H9 (cell line): ENCODE data around the gene CCL13. TPM values are rescaled to one million over a fixed set of nuclear protein-coding genes. Genes with fewer than 3 reads are reported as not detected.

Experiments
- DNase-seq: peaks from one replicate; pipeline ENCODE4 v3.0.0-alpha.2; 2017
- H2AFZ ChIP-seq: one replicate; pipeline ENCODE4 v1.6.1; 2013; ENCODE audit warnings: mild to moderate bottlenecking, low read length, control low read depth, moderate library complexity
- H2AK5ac ChIP-seq: 2 replicates; pipeline ENCODE4 v1.6.1; 2013; ENCODE audit warnings: low read length, control low read depth, mixed read lengths; ENCODE audit not compliant: insufficient read length
- H2BK120ac ChIP-seq: one replicate; pipeline ENCODE4 v1.6.1; 2013; ENCODE audit warnings: low read depth, mild to moderate bottlenecking, low read length, control low read depth, inconsistent platforms; ENCODE audit not compliant: poor library complexity, severe bottlenecking
- H2BK12ac ChIP-seq: 2 replicates; pipeline ENCODE4 v1.6.1; 2013; ENCODE audit warnings: low read length, control low read depth, mixed read lengths, low read depth; ENCODE audit not compliant: insufficient read length
- H2BK15ac ChIP-seq: 2 replicates; pipeline ENCODE4 v1.6.1; 2013; ENCODE audit warnings: low read depth, low read length, control low read depth
- H2BK20ac ChIP-seq: one replicate; pipeline ENCODE4 v1.6.1; 2013; ENCODE audit warnings: low read depth, mild to moderate bottlenecking, low read length, control low read depth, inconsistent platforms; ENCODE audit not compliant: poor library complexity, severe bottlenecking
- H2BK5ac ChIP-seq: 2 replicates; pipeline ENCODE4 v1.6.1; 2013; ENCODE audit warnings: low read length, control low read depth, mixed read lengths; ENCODE audit not compliant: insufficient read length
- H3K14ac ChIP-seq: 2 replicates; pipeline ENCODE4 v1.6.1; 2013; ENCODE audit warnings: low read length, control low read depth; ENCODE audit not compliant: insufficient read depth
- H3K18ac ChIP-seq: 2 replicates; pipeline ENCODE4 v1.6.1; 2013; ENCODE audit warnings: low read depth, mild to moderate bottlenecking, mixed read lengths, low read length, control low read depth; ENCODE audit not compliant: insufficient read length
- H3K23ac ChIP-seq: 2 replicates; pipeline ENCODE4 v1.6.1; 2013; ENCODE audit warnings: low read length, control low read depth, mixed read lengths, low read depth; ENCODE audit not compliant: insufficient read length
- H3K23me2 ChIP-seq: 2 replicates; pipeline ENCODE4 v1.6.1; 2013; ENCODE audit warnings: low read depth, mild to moderate bottlenecking, mixed read lengths, low read length, control low read depth; ENCODE audit not compliant: insufficient read length, poor library complexity, severe bottlenecking
- H3K27ac ChIP-seq: 2 replicates; pipeline ENCODE4 v1.5.1; 2013; ENCODE audit warnings: low read length, control low read depth, mixed read lengths, low read depth; ENCODE audit not compliant: insufficient read length
- H3K27me3 ChIP-seq: 2 replicates; pipeline ENCODE4 v1.6.1; 2013; ENCODE audit warnings: low read length, control low read depth, inconsistent platforms; ENCODE audit not compliant: insufficient read depth
- H3K4ac ChIP-seq: 2 replicates; pipeline ENCODE4 v1.6.1; 2013; ENCODE audit warnings: low read depth, mild to moderate bottlenecking, control low read depth, inconsistent platforms, low read length, moderate library complexity
- H3K4me1 ChIP-seq: 2 replicates; pipeline ENCODE4 v1.6.1; 2013; ENCODE audit warnings: low read length, control low read depth, inconsistent platforms; ENCODE audit not compliant: insufficient read depth
- H3K4me2 ChIP-seq: 2 replicates; pipeline ENCODE4 v1.6.1; 2013; ENCODE audit warnings: low read length, control low read depth, mixed read lengths; ENCODE audit not compliant: insufficient read length, insufficient read depth
- H3K56ac ChIP-seq: 2 replicates; pipeline ENCODE4 v1.6.1; 2013; ENCODE audit warnings: low read depth, mild to moderate bottlenecking, mixed read lengths, low read length, control low read depth; ENCODE audit not compliant: insufficient read length
- H3K79me1 ChIP-seq: 2 replicates; pipeline ENCODE4 v1.6.1; 2013; ENCODE audit warnings: low read depth, mild to moderate bottlenecking, moderate library complexity, low read length, control low read depth, inconsistent platforms; ENCODE audit not compliant: insufficient read depth, poor library complexity, severe bottlenecking
- H3K79me2 ChIP-seq: 2 replicates; pipeline ENCODE4 v1.6.1; 2013; ENCODE audit warnings: low read length, control low read depth, inconsistent platforms; ENCODE audit not compliant: insufficient read depth
- H3K9ac ChIP-seq: 2 replicates; pipeline ENCODE4 v1.6.1; 2013; ENCODE audit warnings: low read length, control low read depth, mixed read lengths; ENCODE audit not compliant: insufficient read length; ENCODE audit errors: extremely low read depth
- H3K9me3 ChIP-seq: one replicate; pipeline ENCODE4 v1.6.1; 2013; ENCODE audit warnings: low read depth, low read length, inconsistent platforms; ENCODE audit not compliant: control insufficient read depth
- H3T11ph ChIP-seq: one replicate; pipeline ENCODE4 v1.6.1; 2013; ENCODE audit warnings: mild to moderate bottlenecking, low read length, control low read depth, inconsistent platforms
- H4K20me1 ChIP-seq: one replicate; pipeline ENCODE4 v1.6.1; 2013; ENCODE audit not compliant: control insufficient read depth, insufficient read length, insufficient read depth
- H4K5ac ChIP-seq: 2 replicates; pipeline ENCODE4 v1.6.1; 2013; ENCODE audit warnings: low read depth, mild to moderate bottlenecking, mixed read lengths, low read length, control low read depth; ENCODE audit not compliant: insufficient read length
- H4K8ac ChIP-seq: replicated peaks from 2 replicates; pipeline ENCODE4 v1.6.1; 2013; ENCODE audit warnings: low read length, control low read depth, mixed read lengths, low read depth; ENCODE audit not compliant: insufficient read length
- H4K91ac ChIP-seq: 2 replicates; pipeline ENCODE4 v1.6.1; 2013; ENCODE audit warnings: low read depth, mild to moderate bottlenecking, moderate library complexity, mixed read lengths, low read length, control low read depth; ENCODE audit not compliant: insufficient read length
- H3K27ac Mint-ChIP-seq, 3 experiments: 2 replicates in 2 of 3; 3 replicates in 1 of 3; pipeline ENCODE4 v1.8.0; 2020 to 2021; ENCODE audit warnings: mixed read lengths in 3 of 3, mild to moderate bottlenecking in 1 of 3, moderate library complexity in 1 of 3
- H3K27me3 Mint-ChIP-seq: 2 replicates; pipeline ENCODE4 v1.8.0; 2021; ENCODE audit warnings: low read depth, mild to moderate bottlenecking, moderate library complexity, mixed read lengths
- H3K36me3 Mint-ChIP-seq, 3 experiments: 2 replicates in 2 of 3; 3 replicates in 1 of 3; pipeline ENCODE4 v1.8.0; 2020 to 2021; ENCODE audit warnings: low read depth in 3 of 3, mixed read lengths in 3 of 3; ENCODE audit not compliant: insufficient read depth in 1 of 3
- H3K4me1 Mint-ChIP-seq, 2 experiments: 2 replicates each; pipeline ENCODE4 v1.8.0; 2020; ENCODE audit warnings: mixed read lengths in 2 of 2
- H3K4me3 Mint-ChIP-seq, 2 experiments: 2 replicates in 1 of 2; 3 replicates in 1 of 2; pipeline ENCODE4 v1.8.0; 2020 to 2021; ENCODE audit warnings: mild to moderate bottlenecking in 2 of 2, mixed read lengths in 2 of 2, moderate library complexity in 1 of 2
- H3K9me3 Mint-ChIP-seq, 2 experiments: 2 replicates in 1 of 2; 3 replicates in 1 of 2; pipeline ENCODE4 v1.8.0; 2020; ENCODE audit warnings: mild to moderate bottlenecking in 2 of 2, mixed read lengths in 2 of 2, moderate library complexity in 1 of 2
- CTCF ChIP-seq: fragments of 200-600 bp; sonication (generic); conservative IDR thresholded peaks from 3 replicates; pipeline ENCODE4 v1.8.0; 2021; ENCODE audit warnings: antibody characterized with exemption, mild to moderate bottlenecking
- WGBS: extraction: QIAGEN DNeasy Blood & Tissue Kit; methylation state at CpG from one replicate; pipeline ENCODE4 v1.1.7; 2013; ENCODE audit warnings: missing lambda C conversion rate, low lambda C conversion rate, mixed read lengths; ENCODE audit not compliant: insufficient read length; ENCODE audit errors: extremely low coverage; 5-methylcytosine and 5-hydroxymethylcytosine counted together
- total RNA-seq: library from RNA; stranded (reverse); gene quantifications from 2 replicates; pipeline ENCODE4 v1.2.1, GENCODE V29; 2021

CCL13 gene
- total RNA-seq, 1 experiment from 2014 or later: not detected

- Mint-ChIP-seq H3K4me1 (peaks cover 10 to 13% of the 10 kb centered on the region in 2 experiments; a peak in 3 of 4 replicates), H3K36me3 (no peaks in the 10 kb centered on the region), H3K27me3 (no peaks in the 10 kb centered on the region), H3K27ac (no peak overlapping the region), H3K9me3 (no peaks in the 10 kb centered on the region), H3K4me3 (no peak overlapping the region)
- no peak overlapping the region for H2BK15ac ChIP-seq
- peak; percentile 12 for DNase-seq
- H3K23ac ChIP-seq: no peak overlapping the region
- H3K27me3 ChIP-seq: no peaks in the 10 kb centered on the region
- no peaks in the 10 kb centered on the region for H4K20me1 ChIP-seq
- no peak overlapping the region for H3K27ac ChIP-seq
- WGBS: no CpG with 5 or more reads among the region's 11 CpGs
- no peak overlapping the region for H3T11ph ChIP-seq
- no peak overlapping the region for H2BK120ac ChIP-seq
- H3K4ac ChIP-seq: no peak overlapping the region
- H3K79me1 ChIP-seq: no peaks in the 10 kb centered on the region
- H3K14ac ChIP-seq: no peak overlapping the region
- H4K8ac ChIP-seq: no peak overlapping the region
- no peak overlapping the region for H3K18ac ChIP-seq
- no peak overlapping the region for H3K56ac ChIP-seq
- H2BK12ac ChIP-seq: no peak overlapping the region
- no peak overlapping the region for H2AK5ac ChIP-seq
- no peaks in the 10 kb centered on the region for H3K79me2 ChIP-seq
- no peaks in the 10 kb centered on the region for H3K23me2 ChIP-seq
- no peaks in the 10 kb centered on the region for H3K4me1 ChIP-seq
- H2AFZ ChIP-seq: no peak overlapping the region
- H4K91ac ChIP-seq: no peak overlapping the region
- no peaks in the 10 kb centered on the region for H3K9me3 ChIP-seq
- no peak overlapping the region for H2BK20ac ChIP-seq
- TF ChIP-seq CTCF: no peak
- no peak overlapping the region for H3K9ac ChIP-seq
- no peak overlapping the region for H4K5ac ChIP-seq
- no peak overlapping the region for H2BK5ac ChIP-seq
- no peak overlapping the region for H3K4me2 ChIP-seq
These were observed 19.2 kb downstream of the CCL13 start for GRCh38 chr17:34375426-34375997.
